Skeletal muscle tissue (tissue), 4 donors: ENCODE results near the gene CARMIL1. TPM values are rescaled to one million over a fixed set of nuclear protein-coding genes. Genes with fewer than 3 reads are reported as not detected.
"Not testable (repeated sequence)": the region's sequence is repeated elsewhere in the genome, so short reads cannot be mapped to it uniquely, and the experiment has no call there.

Experiments used
- H3K27ac ChIP-seq: one replicate; pipeline ENCODE4 v1.7.0; 2013; ENCODE audit warnings: mild to moderate bottlenecking, low read depth, low read length, inconsistent platforms
- H3K27me3 ChIP-seq, 3 donors: one replicate each; pipeline ENCODE4 v1.7.0; 2013; ENCODE audit warnings: low read length in 3 of 3; ENCODE audit not compliant: control insufficient read depth in 3 of 3, insufficient read depth in 3 of 3
- H3K36me3 ChIP-seq, 3 donors: one replicate each; pipeline ENCODE4 v1.7.0; 2013; ENCODE audit warnings: low read length in 3 of 3; ENCODE audit not compliant: control insufficient read depth in 3 of 3, insufficient read depth in 3 of 3
- H3K4me1 ChIP-seq, 3 donors: one replicate each; pipeline ENCODE4 v1.7.0; 2013; ENCODE audit warnings: low read length in 3 of 3, mild to moderate bottlenecking in 3 of 3; ENCODE audit not compliant: control insufficient read depth in 3 of 3, insufficient read depth in 3 of 3
- H3K4me3 ChIP-seq, 3 donors: one replicate each; pipeline ENCODE4 v1.7.0; 2013; ENCODE audit warnings: low read length in 3 of 3
- H3K9ac ChIP-seq, 3 donors: one replicate each; pipeline ENCODE4 v1.7.0; 2013; ENCODE audit warnings: low read length in 3 of 3, mild to moderate bottlenecking in 3 of 3, moderate library complexity in 2 of 3, low read depth in 1 of 3
- H3K9me3 ChIP-seq, 3 donors: one replicate each; pipeline ENCODE4 v1.7.0; 2013; ENCODE audit warnings: low read length in 3 of 3; ENCODE audit not compliant: control insufficient read depth in 3 of 3
- total RNA-seq: library from RNA; depleted of rRNA; stranded (reverse); fragments of >200 nt; gene quantifications from one replicate; pipeline ENCODE4 v1.2.3, GENCODE V29; 2014
- donor health status: Osteomylitis.

Gene CARMIL1
- total RNA-seq, 1 donor from 2014 or later, result 4.7 TPM

DNA sequence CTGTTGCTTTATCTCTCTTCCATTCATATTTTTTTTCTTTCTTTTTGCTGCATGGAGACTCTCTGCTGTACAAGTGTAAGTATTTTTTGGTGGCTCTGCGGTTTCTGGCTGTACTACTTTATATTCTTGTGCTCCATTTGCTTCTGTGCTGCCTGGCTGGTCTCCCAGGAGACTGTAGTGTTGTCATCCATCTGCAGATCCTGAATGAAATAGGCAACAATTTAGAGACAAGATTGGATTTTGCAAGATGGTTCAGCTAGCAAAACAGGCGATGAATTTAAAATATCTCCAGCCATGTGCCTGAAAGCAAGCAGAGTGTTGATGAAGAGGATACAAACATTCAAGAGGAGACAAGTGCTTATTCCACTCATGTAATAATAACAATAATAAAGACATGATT is 297.7 kb downstream of the CARMIL1 start:
- Histone ChIP-seq H3K36me3 (no peaks in the 10 kb centered on the region), H3K27ac (no peak overlapping the region), H3K27me3 (no peaks in the 10 kb centered on the region), H3K4me1 (no peaks in the 10 kb centered on the region), H3K9me3 (no peaks in the 10 kb centered on the region), H3K4me3 (no peak overlapping the region), H3K9ac (no peak overlapping the region)

DNA sequence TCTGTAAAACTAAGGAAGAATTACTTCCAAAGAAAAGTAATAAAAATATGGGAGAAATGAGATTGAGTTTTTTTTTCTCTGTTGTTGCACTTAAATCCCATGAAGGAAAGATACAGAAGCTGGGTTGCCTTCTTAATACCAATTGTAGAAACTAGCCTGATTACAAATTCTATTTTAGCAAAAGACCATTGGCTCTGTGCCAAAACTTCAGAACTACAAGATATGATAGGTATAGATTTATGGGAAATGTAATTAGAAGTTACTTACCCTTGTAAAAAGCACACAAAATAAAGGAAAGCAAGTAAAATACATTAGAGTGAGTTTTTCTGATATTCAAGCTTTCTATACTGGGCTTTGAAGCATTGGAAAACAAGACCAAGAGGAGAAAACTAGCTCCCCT is 299.4 kb downstream of the CARMIL1 start:
- H3K27ac ChIP-seq, result no peak overlapping the region
- no peaks in the 10 kb centered on the region for H3K36me3 ChIP-seq
- no peaks in the 10 kb centered on the region for H3K9me3 ChIP-seq
- H3K4me3 ChIP-seq, result no peak overlapping the region
- H3K9ac ChIP-seq, result no peak overlapping the region
- H3K27me3 ChIP-seq, result no peaks in the 10 kb centered on the region
- H3K4me1 ChIP-seq, result no peaks in the 10 kb centered on the region

DNA sequence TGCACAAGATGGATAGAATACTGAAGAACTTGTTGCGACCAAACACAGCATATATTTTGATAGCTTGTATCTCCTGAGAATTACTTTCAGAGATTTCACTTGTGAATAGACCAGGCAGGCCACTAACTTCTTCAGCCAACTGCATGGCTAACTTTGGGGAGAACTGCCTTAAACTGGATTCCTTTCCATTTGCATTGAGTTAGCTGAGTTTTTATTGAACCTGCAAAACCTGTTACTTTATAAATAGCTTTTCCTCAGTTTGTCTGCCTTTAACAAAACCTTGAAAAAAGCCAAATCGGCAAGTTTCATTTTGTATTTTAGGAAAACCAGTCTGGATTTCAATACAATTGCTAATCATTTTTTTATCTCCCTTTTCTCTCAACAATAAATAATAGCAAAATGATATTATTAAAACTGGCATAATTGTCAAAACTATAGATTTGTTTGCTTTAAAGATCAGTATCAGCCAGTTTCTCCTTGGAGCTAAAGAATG is 300.3 kb downstream of the CARMIL1 start:
- Histone ChIP-seq H3K27me3 (no peaks in the 10 kb centered on the region), H3K9me3 (no peaks in the 10 kb centered on the region), H3K9ac (no peak overlapping the region), H3K4me1 (no peaks in the 10 kb centered on the region), H3K27ac (no peak overlapping the region), H3K36me3 (no peaks in the 10 kb centered on the region), H3K4me3 (no peak overlapping the region)

DNA sequence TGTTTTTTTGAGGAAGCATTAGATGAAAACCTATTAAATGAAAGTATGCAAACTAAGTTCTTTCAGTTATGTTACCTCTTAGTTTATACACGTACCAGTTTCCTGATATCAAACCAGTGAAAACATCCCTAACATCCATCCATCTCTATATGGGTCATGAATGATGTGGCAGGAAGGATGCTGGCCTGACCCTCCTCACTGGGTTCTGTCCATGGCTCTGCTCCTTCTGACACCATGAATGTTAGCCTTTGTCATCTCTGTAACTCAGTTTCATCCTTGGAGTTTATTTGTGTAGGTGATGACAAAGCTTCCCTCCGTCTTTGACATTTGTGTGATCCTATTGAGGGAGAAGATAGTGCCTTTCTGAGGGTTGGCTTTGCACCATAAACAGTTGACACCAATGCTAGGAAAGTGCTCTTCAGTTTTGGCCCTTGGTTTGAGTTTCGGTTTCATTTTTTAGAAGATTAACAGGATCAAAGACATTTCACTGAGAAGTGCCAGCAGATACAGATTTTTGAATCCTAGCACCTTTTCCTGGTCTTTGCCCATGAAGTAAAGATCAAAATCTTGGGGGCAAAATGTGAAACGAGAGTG is 300.8 kb downstream of the CARMIL1 start:
- no peak overlapping the region for H3K9ac ChIP-seq
- no peak overlapping the region for H3K4me3 ChIP-seq
- H3K27ac ChIP-seq, result no peak overlapping the region
- no peaks in the 10 kb centered on the region for H3K27me3 ChIP-seq
- H3K36me3 ChIP-seq, result no peaks in the 10 kb centered on the region
- no peaks in the 10 kb centered on the region for H3K4me1 ChIP-seq
- no peaks in the 10 kb centered on the region for H3K9me3 ChIP-seq

DNA sequence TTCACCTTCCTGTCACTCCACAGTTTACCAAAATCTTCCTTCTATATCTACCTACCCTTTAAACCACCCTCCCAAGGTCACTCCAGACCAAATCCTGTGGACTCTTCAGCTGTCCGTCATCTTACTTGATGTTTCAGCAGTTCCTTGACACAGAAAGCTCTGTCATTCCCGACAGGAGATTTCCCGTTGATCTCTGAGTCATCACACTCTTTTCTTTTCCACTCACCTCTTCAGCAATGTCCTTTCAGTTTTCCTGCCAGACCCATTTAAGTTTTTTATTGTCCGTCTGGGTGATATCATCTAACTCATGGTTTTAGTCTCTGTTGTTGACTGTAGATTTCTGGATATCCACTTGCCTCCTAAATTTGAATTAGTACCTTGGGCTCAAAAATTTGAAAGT is 302.9 kb downstream of the CARMIL1 start:
- no peaks in the 10 kb centered on the region for H3K4me1 ChIP-seq
- no peaks in the 10 kb centered on the region for H3K9me3 ChIP-seq
- H3K9ac ChIP-seq, result no peak overlapping the region
- H3K27me3 ChIP-seq, result no peaks in the 10 kb centered on the region
- H3K4me3 ChIP-seq, result no peak overlapping the region
- no peaks in the 10 kb centered on the region for H3K36me3 ChIP-seq
- no peak overlapping the region for H3K27ac ChIP-seq

DNA sequence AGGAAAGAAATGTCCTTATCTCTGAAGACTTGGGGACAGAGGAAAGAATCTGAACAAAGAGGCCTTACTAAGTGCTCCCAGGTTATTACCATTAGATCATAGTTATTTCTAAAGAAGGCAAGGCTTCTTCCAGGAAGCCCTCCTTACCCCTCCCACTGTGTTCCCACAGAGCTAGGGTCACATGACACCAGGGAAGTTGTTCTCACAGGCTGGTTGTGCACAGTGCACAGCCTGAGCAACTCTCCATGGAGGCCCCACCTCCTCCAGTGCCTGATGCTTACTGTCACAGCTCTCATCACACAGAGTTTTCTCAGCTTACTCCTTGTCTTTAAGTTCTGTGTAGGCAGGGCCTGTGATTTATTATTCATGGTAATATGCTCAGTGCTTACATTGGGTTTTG is 303.9 kb downstream of the CARMIL1 start:
- Histone ChIP-seq H3K27me3 (no peaks in the 10 kb centered on the region), H3K4me3 (no peak overlapping the region), H3K9me3 (no peaks in the 10 kb centered on the region), H3K36me3 (no peaks in the 10 kb centered on the region), H3K4me1 (no peaks in the 10 kb centered on the region), H3K27ac (no peak overlapping the region), H3K9ac (no peak overlapping the region)

DNA sequence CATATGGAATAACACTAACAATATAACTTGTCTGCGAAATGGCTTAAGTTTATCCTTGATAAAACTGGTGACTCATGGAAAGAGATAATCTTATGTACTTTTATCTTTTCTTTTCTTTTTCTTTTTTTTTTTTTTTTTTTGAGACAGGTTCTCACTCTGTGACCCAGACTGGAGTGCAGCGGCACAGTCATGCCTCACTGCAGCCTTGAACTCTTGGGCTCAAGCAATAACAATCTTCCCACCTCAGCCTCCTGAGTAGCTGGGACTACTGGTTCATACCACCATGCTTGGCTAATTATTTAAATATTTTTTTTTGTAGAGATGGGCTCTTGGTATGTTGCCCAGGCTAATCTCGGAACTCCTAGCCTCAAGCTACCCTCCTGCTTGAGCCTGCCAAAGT is 304.7 kb downstream of the CARMIL1 start:
- Histone ChIP-seq H3K4me1 (no peaks in the 10 kb centered on the region), H3K27ac (no peak overlapping the region), H3K4me3 (no peak overlapping the region), H3K9ac (no peak overlapping the region), H3K36me3 (no peaks in the 10 kb centered on the region), H3K9me3 (no peaks in the 10 kb centered on the region), H3K27me3 (no peaks in the 10 kb centered on the region)

DNA sequence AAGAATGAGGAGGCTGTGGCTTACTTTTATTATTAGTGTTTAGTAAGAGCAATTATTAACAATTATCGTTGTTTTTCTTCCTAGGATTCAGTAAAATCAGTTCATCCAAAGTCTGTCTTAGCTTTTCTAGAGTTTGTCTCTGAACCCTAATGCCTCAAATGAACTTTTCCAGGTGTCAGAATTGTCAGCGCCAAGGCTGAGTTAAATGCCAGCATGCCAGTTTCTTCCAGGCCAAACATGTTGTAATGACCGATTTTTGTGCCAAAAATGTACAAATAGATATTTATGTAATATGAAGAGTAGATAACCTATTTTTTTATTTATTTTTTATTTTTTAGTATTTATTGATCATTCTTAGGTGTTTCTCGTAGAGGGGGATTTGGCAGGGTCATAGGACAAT is 306.1 kb downstream of the CARMIL1 start:
- H3K9me3 ChIP-seq, result no peaks in the 10 kb centered on the region
- no peaks in the 10 kb centered on the region for H3K4me1 ChIP-seq
- H3K27me3 ChIP-seq, result no peaks in the 10 kb centered on the region
- no peak overlapping the region for H3K9ac ChIP-seq
- H3K36me3 ChIP-seq, result no peaks in the 10 kb centered on the region
- H3K4me3 ChIP-seq, result no peak overlapping the region
- H3K27ac ChIP-seq, result no peak overlapping the region

DNA sequence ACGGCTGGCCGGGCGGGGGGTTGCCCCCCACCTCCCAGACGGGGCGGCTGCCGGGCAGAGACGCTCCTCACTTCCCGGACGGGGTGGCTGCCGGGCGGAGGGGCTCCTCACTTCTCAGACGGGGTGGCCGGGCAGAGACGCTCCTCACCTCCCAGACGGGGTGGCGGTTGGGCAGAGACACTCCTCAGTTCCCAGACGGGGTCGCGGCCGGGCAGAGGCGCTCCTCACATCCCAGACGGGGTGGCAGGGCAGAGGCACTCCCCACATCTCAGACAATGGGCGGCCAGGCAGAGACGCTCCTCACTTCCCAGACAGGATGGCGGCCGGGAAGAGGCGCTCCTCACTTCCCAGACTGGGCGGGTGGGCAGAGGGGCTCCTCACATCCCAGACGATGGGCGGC is 306.9 kb downstream of the CARMIL1 start:
- not testable (repeated sequence) for H3K27me3 ChIP-seq, H3K4me1 ChIP-seq, H3K27ac ChIP-seq, H3K4me3 ChIP-seq, H3K9me3 ChIP-seq, H3K36me3 ChIP-seq, H3K9ac ChIP-seq

DNA sequence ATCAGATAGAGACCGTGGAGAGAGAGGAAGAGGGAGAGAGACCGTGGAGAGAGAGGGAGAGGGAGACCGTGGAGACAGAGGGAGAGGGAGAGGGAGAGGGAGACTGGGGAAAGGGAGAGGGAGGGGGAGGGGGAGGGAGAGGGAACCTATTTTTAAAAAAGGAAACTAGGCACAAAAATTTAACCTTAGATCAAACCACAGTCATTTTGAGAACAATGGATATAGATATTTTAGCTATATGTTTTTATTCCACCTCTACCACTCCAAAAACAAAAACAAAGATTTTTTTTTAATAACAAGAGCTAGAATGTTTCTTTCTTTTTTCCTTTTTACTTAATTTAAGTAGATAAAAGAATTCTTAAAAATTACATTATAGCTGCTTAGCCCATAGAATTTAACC is 307.8 kb downstream of the CARMIL1 start:
- no peaks in the 10 kb centered on the region for H3K4me1 ChIP-seq
- no peak overlapping the region for H3K4me3 ChIP-seq
- H3K9ac ChIP-seq, result no peak overlapping the region
- H3K27ac ChIP-seq, result no peak overlapping the region
- H3K36me3 ChIP-seq, result no peaks in the 10 kb centered on the region
- H3K9me3 ChIP-seq, result no peaks in the 10 kb centered on the region
- no peaks in the 10 kb centered on the region for H3K27me3 ChIP-seq

DNA sequence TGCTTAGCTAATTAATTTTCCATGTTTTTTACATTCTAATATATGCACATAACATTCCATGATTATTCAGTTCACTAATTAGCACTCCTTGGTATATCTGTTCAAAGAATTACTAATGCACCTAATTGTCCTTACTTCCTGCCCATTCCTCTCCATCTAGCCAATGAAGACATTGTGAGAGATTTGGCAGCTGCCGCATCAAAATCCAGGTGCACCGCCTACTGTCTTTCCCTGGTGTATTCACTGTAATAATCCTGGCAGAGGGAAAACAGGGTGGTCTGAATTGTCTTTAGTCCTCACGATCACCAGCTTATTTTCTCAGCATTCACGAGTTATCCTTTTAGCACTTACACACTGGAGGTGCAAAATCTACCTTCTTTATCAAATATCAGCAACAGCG is 311.8 kb downstream of the CARMIL1 start:
- no peaks in the 10 kb centered on the region for H3K36me3 ChIP-seq
- no peak overlapping the region for H3K9ac ChIP-seq
- H3K9me3 ChIP-seq, result no peaks in the 10 kb centered on the region
- no peak overlapping the region for H3K27ac ChIP-seq
- no peaks in the 10 kb centered on the region for H3K4me1 ChIP-seq
- no peak overlapping the region for H3K4me3 ChIP-seq
- no peaks in the 10 kb centered on the region for H3K27me3 ChIP-seq
